Inflammatory macrophage treated with lipopolysaccharide for 1 hour (primary cell): ENCODE data around the gene FBLN1.

Source experiments
- DNase-seq, 2 donors: peaks; one replicate each; pipeline ENCODE4 v3.0.0-alpha.2; 2020 to 2022

FBLN1 gene

DNA sequence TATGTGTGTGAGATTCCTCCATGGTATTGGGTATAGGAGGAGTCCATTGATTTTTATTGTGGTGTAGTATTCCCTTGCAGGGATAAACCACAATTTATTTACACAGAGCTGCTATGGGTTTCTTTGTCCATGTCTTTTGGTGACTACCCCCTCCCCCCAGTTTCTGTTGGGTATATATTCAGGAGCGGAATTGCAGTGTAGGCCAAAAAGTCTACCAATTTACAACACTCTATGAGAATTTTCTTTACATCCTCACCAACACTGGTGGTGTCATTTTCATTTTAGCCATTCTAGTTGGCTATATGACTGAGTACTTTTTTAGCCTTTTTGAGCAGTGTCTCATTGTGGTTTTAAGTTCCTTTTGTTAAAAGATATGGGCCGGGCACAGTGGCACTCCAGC is 113.7 kb downstream of the FBLN1 start:
- DNase-seq = no peak

DNA sequence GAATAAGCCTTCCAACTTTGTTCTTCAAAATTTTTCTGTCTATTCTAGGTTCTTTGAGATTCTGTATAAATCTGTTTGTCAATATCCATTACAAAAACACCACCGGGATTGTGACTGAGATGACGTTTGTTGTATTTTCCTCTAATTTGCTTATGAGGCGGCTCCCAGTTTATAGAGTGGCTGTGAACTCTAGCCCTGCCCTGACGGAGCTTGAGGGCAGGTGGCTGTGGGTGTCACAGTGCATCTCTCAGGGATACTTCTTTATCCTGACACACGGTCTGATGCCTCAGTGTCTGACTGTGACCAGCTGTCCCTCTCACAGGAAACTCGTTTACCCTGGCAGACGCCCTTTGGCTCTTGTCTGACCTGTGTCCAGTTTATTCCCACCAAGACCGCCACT is 115.3 kb downstream of the FBLN1 start:
- DNase-seq = no peak

DNA sequence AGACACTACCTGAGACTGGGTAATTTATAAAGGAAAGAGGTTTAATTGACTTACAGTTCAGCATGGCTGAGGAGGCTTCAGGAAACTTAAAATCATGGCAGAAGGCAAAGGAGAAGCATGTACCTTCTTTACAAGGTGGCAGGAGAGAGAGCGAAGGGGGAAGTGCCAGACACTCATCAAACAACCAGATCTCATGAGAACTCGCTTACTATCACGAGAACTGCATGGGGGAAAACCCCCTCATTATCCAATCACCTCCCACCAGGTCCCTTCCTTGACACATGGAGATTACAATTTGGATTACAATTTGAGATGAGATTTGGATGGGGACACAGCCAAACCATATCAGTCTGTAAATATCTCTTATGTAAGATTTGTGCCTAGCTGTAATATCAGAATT is 118.0 kb downstream of the FBLN1 start:
- no peak for DNase-seq

DNA sequence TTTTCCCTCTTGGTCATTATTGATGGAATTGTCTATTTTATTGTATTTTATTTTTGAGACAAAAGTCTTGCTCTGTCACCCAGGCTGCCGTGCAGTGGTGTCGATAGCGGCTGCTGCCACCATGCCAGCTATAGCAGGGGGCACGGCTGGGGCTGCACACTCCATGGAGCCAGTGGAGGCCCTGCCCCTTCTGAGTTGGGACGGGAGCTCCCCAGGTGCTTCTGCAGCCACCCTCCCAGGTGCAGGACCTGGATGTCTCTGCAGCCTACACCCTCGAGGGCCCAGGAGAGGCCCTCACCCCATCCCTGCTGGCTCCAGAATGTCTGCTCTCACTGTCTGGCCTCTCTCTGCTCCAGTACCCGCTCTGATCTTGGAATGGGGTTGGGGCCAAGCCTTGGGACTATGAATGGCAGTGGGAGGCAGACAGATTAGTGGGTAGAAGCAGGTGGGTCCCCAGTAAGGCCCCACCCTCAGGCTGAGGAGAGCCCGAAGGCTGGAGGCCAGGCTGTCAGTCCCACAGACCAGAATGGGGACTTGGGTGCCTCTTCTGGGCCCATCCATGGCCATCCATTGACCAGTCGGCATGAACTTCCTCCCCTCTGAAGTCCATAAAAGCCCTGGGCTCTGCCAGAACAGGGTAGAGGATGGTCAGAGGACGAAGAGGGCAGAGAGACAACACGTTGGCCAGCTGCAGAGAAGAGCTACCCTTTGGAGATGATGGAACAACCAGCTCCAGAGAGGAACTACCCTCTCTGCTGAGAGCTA is 119.3 kb downstream of the FBLN1 start:
- DNase-seq = no peak

DNA sequence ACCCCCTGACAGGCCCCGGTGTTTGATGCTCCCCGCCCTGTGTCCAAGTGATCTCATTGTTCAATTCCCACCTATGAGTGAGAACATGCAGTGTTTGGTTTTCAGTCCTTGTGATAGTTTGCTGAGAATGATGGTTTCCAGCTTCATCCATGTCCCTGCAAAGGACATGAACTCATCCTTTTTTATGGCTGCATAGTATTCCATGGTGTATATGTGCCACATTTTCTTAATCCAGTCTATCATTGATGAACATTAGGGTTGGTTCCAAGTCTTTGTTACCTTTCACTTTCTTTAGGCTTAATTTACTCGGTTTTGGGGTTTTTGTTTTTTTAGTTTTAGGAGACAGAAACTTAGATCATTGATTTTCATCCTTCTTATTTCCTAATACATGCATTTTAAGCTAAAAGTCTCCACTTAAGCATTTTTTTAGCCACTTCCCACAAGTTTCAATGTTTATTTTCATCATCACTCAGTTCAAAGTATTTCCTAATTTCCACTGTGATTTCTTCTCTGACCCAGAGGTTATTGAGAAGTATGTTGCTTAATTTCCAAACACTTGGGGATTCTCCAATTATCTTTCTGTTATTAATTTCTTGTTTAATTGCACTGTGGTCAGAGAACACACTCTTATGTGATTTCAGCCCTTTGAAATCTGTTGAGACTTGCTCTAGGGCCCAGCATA is 120.9 kb downstream of the FBLN1 start:
- DNase-seq = peak; percentile 65 to 77

DNA sequence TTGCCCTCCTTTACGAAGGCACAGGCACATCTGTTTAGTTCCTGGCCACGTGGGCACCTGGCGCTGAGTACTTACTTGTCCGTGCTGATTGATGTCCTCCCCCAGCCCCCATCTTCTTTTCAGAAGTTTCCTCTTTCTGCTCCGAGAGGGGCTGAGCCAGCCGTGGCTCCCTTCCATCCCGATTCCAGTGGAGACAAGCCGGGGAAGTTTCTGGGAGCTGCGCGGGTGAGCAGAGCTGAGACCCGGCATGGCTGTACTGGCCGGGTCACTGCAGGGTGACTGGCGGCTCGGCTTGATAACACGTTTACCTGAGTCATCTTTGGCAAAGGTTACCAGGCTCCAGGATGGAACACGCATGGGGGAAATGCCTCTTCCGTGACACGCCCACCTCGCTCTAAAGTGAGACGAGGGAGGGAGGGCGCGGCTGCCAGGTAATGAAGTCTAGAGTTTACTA is 123.5 kb downstream of the FBLN1 start:
- no peak for DNase-seq

DNA sequence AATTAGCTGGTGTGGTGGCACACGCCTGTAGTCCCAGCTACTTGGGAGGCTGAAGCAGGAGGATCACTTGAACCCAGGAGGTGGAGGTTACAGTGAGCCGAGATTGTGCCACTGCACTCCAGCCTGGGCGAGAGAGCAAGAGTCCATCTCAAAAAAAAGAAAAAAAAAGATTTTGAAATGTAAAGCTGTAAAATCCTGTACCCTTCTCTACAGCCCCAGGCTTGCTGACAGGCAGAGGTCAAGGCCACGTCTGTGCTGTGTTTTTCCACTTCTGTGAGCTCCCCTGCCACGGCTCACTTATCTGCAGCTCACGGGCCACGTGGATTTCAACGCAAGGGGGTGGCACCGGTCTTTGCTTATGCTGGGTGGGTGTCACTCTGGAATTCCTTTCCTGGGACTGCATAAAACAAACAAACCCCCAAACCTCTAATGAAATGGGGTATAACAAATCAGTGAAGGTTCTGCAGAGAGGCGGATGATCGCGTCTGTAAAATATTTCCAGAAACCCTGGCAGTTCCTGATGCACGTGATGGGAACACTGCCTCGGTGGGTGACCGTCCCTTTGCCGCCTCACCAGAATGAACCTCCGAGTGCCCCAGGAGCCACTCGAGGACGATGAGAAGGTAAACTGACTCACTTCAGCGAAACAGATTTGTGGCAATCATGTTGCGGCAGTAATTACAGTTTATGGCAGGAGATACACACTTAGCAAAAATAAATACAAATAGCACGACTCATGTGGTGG is 125.0 kb downstream of the FBLN1 start:
- no peak for DNase-seq

DNA sequence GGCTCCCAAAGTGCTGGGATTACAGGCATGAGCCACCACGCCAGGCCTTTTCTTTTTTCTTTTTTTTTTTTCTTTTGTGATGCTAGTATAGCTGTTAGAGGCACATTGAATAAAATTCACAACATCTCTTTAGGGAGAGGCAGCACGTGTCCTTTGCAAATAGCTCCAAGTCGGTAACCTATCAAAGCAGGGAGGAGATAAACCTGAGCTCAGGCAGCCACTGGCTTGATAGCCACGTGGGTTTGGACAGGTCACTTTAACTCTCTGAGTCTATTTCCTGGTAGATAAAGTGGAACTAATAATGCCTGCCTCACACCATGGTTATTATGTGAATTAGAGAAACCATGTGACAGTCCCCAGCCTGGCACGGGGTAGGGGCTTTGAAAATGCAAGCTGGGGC is 125.8 kb downstream of the FBLN1 start:
- no peak for DNase-seq

DNA sequence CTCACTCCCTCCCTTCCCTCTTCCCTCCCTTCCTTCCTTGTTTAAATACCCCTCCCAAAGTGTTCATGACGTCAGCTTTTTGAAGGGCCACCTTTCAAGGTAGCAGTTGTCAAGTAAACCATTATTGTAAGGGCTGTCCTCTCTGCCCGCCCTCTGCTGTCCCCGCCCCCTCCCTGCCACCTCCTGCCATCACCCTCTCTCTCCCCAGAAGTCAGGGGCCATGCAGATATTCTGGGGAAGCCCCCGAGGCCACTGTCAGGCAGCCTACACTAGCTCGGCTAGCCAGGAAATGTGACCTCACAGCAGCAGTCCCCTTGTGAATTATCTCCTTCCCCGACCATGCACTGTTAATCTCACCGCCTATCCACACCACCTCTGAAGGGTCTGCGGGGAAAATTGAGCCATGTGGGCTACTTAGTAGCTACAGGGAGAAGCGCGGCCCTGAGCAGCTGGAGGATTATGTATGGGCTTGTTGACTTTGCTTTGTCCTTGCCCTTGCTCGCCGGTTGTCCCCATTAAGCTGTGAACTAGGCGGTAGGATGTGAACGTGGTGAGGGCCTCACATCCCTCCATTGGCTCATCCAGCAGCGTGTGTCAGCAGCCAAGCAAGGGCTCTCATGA is 126.9 kb downstream of the FBLN1 start:
- DNase-seq = no peak

DNA sequence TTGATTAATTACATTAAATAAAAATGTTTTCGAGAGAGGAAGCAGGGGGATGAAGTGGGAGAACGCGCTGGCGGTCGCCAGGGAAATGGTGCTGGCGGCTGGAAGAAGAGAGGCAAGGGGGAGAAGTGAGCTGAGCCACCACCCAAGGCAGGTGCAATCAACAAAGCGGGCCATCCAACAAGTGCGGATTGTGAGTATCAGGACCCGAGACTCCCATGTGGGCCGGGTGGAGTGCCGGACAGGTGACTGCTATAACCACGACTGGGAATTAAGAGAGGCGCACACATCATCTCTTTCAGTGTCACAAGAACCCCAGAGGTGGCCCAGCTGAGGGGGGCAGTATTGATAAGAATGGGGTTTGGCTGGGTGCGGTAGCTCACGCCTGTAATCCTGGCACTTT is 127.8 kb downstream of the FBLN1 start:
- no peak for DNase-seq

DNA sequence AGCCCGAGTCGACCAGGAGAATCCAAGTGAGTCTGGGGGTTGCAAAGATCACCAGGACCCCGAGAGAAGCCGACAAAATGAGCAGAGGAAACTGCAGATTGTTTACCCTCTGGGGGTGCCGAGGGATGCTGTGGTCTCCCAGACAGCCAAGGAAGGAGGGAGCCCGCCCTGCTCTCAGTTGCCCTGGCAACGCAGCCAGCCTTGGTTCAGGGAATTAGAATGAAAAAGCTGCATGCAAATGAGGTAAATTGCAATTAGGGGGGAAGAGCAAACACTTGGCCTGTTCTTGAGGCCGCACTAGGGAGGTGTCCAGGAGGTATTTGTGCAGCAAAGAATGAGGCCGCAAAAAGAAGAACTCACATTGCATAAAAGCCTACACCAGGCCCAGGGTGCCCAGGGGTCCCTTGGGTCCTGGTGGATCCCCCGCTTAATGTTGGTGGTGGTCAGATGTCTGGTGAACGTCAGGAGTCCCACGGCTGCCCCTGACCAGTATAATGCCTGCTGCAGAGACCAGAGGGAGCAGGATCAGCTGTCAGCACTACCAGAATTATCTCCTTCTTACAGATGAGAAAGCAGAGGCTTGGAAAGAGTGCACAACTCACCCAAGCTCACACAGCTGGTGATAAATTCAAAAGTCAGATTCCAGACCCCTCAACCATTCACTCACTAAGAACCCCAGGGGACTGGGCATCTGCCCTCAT is 128.6 kb downstream of the FBLN1 start:
- no peak for DNase-seq

DNA sequence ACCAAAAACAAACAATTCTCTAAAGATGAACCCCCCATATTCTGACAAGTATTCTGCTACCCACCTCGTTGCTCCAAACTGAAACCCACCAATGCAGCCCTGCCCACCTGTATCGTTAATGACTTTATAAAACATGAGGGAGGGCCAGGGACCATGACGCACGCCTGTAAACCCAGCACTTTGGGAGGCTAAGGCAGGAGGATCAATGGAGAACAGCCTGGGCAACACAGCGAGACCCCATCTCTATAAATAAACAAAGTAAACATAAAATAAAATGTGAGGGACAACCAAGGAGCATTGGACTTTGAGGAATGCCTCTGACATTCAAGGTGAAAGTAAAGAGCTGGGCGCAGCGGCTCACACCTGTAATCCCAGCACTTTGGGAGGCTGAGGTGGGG is 129.2 kb downstream of the FBLN1 start:
- DNase-seq = no peak

DNA sequence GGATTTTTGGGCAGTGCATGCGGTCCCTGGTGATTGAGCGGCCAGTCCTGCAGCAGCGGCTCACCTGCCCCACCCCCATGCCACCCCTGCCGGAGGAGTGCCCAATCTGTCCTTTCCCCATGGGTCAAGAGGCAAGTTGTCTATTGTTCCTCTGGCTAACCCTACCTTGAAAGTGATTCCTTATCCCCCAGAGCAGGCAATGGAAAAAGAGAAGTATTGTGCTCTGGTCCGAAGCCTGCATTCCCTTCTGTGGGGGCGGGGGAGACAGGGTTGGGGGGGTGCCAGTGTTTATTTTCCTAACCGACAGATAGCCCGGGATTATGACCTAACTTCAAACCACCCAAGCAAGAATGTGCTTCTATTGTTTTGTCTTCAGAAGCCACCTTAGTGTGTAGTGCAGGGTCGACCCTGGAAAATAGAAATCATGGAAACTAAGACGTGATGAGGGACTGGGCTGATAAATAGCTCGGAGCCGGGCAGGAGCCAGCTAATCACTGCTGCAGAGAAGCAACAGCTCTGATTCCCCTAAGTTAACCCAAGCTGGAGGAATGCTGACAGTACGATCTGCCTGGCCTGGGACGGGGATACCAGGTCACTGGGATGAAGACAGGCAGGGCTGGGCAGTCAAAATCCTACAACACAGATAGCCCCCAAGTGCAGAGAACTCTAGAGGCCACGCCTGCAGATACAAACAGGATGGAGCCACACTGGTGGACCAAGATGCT is 130.3 kb downstream of the FBLN1 start:
- DNase-seq = no peak

DNA sequence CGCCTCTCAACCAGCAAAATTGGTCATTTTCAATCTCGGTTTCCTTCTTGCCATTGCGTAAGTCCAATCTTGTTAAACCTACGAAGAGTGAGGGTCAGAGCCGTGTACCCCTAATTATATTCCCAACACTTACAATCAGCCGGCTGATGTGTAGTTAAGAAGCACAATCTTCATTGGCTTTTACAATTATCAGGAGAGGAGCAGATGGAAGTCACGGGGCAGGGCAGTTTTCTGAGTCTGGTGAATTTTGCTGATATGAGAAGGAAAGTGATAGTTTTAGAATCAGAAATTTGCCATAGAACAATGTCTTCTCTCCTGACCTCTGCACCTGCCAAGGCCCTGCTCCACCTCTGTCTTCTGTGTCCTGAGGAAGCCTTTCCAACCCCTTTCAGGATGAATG is 134.0 kb downstream of the FBLN1 start:
- DNase-seq = no peak

DNA sequence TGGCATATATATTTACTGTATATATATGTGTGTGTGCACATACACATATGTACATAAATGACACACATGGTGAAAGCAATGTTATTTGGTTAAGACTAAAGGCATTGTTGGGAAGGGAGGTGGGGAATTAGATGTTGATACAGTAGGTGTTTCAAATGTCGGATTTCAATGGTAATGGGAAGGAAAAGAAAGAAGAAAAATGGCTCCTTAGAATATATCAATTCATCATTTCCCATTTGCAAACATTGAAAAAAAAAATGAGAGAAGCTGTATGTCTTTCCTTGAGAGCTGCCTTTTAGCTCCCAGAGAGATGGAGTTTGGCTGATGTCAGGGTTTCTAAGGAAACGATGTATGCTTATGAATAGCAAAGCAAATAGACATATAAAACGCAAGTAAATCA is 135.5 kb downstream of the FBLN1 start:
- DNase-seq = no peak

DNA sequence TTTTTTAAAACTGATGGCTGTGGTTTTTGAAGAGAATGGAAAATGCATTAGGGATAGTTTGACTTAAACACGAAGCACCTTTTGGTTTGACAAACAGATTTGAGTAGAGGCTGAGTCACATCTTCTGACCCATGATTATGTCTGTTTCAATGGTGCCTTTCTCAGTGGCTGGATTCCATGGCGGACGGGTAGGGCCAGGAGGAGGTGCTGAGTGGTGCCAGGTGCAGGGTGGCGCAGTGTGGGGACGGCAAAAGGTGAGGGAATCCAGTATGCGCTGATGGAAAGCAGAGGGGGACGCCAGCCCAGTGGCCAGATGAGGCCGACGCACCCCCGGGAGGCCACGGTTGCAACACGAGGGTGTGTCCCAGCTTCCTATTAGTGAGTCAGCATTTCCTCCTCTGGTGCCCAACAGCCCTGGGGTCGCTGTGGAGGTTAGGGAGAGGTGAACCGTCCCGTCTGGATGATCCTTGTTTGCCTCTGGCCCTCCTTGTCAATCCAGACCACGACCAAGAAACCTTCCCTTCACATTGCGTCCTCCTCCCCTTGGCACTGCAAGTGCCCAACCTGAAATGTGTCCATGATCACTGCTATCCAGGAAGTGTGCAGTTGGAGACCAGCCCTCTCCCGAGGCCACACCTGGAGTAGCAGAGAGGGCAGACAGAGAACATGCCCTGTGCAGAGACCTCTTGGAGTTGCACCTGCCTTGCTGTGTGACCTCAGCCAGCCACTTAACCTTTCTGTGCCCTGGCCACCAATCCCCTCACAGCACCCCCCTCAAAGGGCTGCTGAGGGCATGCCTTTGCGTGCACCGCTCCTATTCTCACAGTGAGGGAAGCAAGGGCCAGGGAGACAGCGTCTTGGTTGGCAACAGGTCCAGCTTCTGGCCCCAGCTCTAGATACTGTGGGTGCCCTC is 136.4 kb downstream of the FBLN1 start:
- peak; percentile 31 to 59 for DNase-seq

DNA sequence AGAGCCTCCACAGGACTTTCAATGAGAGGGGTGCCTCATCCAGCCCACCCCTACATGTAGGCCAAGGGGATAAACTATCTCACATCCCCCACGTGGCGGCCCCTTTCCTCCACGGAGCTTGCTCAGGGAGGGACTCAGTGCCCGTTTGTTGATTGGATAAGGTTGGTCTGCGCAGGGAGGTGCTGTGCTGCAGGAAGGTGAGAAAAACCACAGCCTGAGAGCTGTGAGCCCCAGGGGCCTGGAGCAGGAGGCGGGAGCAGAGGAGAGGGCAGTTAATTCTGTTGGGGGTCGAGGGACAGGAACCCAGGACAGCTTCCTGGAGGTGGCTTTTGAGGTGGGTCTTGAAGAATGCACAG is 137.0 kb downstream of the FBLN1 start:
- no peak for DNase-seq

DNA sequence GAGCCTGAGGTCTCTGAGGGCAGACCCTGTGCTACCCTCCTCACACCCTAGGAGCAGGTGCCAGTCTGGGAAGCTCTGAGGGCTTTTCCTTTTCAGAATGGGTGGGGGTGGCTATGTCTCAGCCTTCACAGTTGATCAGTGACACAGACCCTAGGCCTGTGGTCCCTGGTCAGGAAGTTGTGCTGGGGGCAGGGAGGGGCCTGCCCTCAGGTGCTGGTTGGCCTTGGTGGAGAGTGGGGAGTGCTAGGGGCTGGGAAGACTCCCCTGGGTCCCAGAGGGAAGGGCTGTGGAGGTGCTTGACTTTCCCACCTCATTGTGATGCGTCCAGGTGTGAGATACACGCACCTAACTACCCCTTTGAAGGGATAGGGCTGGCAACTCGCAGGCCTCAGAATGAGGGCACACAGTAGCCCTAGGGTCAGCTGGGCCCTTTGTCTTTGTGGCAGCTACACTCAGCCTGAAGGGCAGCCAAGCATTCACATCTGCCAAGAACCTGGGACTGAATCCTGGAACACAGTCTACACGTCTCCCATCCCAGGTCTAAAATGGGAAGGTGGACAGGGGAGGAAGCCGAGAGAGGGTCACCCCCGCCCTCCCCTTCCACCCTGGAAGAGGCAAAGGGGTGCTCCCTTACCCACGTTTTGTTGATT is 137.7 kb downstream of the FBLN1 start:
- no peak for DNase-seq

DNA sequence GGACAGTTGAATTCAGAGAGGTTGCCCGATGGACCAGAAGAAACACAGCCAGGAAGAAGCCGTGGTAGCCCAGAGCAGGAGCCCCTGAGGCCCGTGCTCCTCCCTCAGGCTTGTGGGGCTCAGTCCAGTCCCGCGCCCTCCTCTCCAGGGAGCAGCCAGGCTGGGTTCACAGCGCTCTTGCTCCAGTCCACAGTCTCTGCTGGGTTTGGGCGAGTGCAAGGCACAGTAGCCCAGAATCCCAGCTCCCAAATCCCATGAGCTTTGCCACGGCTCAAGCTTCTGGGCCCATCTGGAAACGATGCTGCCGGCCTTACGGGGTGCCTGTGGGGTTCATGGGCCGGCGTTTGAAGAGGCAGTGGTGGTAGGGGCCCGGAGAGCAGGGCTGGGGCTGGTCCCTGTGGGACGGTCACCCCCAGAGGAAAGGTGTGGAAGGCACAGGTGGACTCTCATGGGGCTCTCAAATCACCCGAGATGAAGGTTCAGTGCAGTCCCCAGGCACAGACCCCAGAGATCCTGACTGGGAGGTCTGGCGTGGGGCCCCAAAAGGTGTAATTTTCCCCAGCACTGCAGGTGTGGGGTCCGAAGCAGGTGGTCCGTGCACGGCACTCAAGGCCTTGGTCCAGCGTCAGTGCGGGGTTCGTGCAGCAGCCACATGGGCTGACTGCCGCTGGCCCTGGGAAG is 138.4 kb downstream of the FBLN1 start:
- DNase-seq = no peak

DNA sequence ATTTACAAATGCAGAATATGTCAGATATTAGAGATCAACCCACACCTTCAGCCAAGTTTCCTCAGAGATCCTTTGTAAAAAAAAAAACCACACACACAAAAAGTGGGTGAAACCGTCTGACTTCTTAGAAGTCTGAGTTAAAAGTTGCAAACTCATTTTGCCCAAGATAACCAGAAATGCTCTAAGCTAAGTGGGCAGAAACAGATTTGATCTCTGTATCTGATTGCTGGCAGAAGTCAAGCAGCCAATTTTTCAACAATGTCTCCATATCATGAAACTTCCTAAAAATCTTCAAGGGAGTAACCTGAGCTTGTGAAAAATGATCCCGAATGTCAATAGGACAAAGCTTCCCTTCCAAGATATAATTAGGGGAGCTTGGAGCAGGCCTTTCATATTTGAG is 140.3 kb downstream of the FBLN1 start:
- DNase-seq = no peak
